Fibroblast of lung (primary cell): ENCODE data around the gene SDF2L1.

Source experiments
- CTCF ChIP-seq, 2 donors: IDR thresholded peaks in 1 of 2; conservative IDR thresholded peaks in 1 of 2; 1 replicate in 1 of 2; 2 replicates in 1 of 2; pipeline ENCODE4 v1.5.1; 2011 to 2012; ENCODE audit warnings: low read length in 2 of 2, control low read depth in 1 of 2, inconsistent platforms in 1 of 2, low read depth in 1 of 2, mild to moderate bottlenecking in 1 of 2
- EZH2 ChIP-seq: IDR thresholded peaks from 2 replicates; pipeline ENCODE4 v1.5.1; 2012; ENCODE audit warnings: low read length, control low read depth, mild to moderate bottlenecking; ENCODE audit errors: missing control alignments

- TF ChIP-seq EZH2 (no peak), CTCF (conservative IDR thresholded peaks at IDR 0.05 in 1 of 2, IDR thresholded peaks at IDR 0.05 in 1 of 2; ENCODE audit: low read depth in 1 of 2, low read length in 2 of 2) (no peak)
These were observed 45.7 kb downstream of the SDF2L1 start for GRCh38 chr22:21687685-21688259.
